IMR-90 (cell line): ENCODE results near the gene SYVN1. TPM values are rescaled to one million over a fixed set of nuclear protein-coding genes. Genes with fewer than 3 reads are reported as not detected.

ENCODE experiments used
- ATAC-seq: fragments of 200-7000 bp; cut with Tn5 transposase; 2 replicates; pipeline ENCODE4 v1.9.1; 2020; ENCODE audit warnings: low read depth, mild to moderate bottlenecking, moderate library complexity
- BruUV-seq: library from RNA; stranded (reverse); fragments of 400-500 nt; replicated peaks from 2 replicates; lab custom pipeline; 2021; lab: Mats Ljungman, UMichigan
- CTCF ChIA-PET: fragments of 300-600 bp; formaldehyde crosslinking; extraction: SDS; loops from one replicate; lab custom pipeline; 2021; ENCODE audit warnings: antibody characterized with exemption; lab: Yijun Ruan, JAX
- POLR2A ChIA-PET: fragments of 300-600 bp; sonication (Branson Sonifier 250); formaldehyde crosslinking; loops from one replicate; lab custom pipeline; 2022; ENCODE audit warnings: antibody characterized with exemption; ENCODE audit not compliant: unreplicated experiment; lab: Charles Lee
- DNase-seq: peaks from one replicate; pipeline ENCODE4 v3.0.0; 2013
- H2AFZ ChIP-seq: replicated peaks from 2 replicates; pipeline ENCODE3; 2013; ENCODE audit warnings: low read length, mild to moderate bottlenecking; ENCODE audit not compliant: poor library complexity
- H2AK5ac ChIP-seq: 2 replicates; pipeline ENCODE4 v1.6.1; 2013; ENCODE audit warnings: low read depth, low read length, inconsistent platforms
- H2AK9ac ChIP-seq: replicated peaks from 2 replicates; pipeline ENCODE3; 2013; ENCODE audit warnings: mild to moderate bottlenecking, low read depth, low read length, moderate library complexity; ENCODE audit not compliant: poor library complexity
- H2BK120ac ChIP-seq: 2 replicates; pipeline ENCODE4 v1.6.1; 2013; ENCODE audit warnings: low read depth, low read length, inconsistent platforms
- H2BK15ac ChIP-seq: 3 replicates; pipeline ENCODE4 v1.6.1; 2013; ENCODE audit warnings: low read depth, low read length, inconsistent platforms
- H2BK20ac ChIP-seq: 2 replicates; pipeline ENCODE4 v1.6.1; 2013; ENCODE audit warnings: low read depth, mild to moderate bottlenecking, inconsistent platforms, low read length, moderate library complexity
- H2BK5ac ChIP-seq: 2 replicates; pipeline ENCODE4 v1.6.1; 2013; ENCODE audit warnings: mild to moderate bottlenecking, low read depth, low read length, inconsistent platforms; ENCODE audit not compliant: poor library complexity, severe bottlenecking
- H3K14ac ChIP-seq: replicated peaks from 2 replicates; pipeline ENCODE4 v1.6.1; 2013; ENCODE audit warnings: low read depth, low read length, inconsistent platforms
- H3K18ac ChIP-seq: 2 replicates; pipeline ENCODE4 v1.6.1; 2013; ENCODE audit warnings: low read depth, low read length, control low read depth
- H3K23ac ChIP-seq: 2 replicates; pipeline ENCODE4 v1.6.1; 2013; ENCODE audit warnings: low read depth, low read length, inconsistent platforms
- H3K27ac ChIP-seq: 2 replicates; pipeline ENCODE4 v1.5.1; 2013; ENCODE audit warnings: mild to moderate bottlenecking, control low read depth, low read length; ENCODE audit not compliant: insufficient read depth
- H3K27me3 ChIP-seq: 2 replicates; pipeline ENCODE4 v1.6.1; 2013; ENCODE audit warnings: low read length; ENCODE audit not compliant: control insufficient read depth, insufficient read depth
- H3K36me3 ChIP-seq: 2 replicates; pipeline ENCODE4 v1.6.1; 2013; ENCODE audit warnings: low read length, mixed read lengths; ENCODE audit not compliant: control insufficient read depth, insufficient read depth
- H3K4ac ChIP-seq: 2 replicates; pipeline ENCODE4 v1.6.1; 2013; ENCODE audit warnings: low read depth, low read length, inconsistent platforms
- H3K4me1 ChIP-seq: 2 replicates; pipeline ENCODE4 v1.6.1; 2013; ENCODE audit warnings: low read length, mixed read lengths; ENCODE audit not compliant: control insufficient read depth, insufficient read depth
- H3K4me2 ChIP-seq: 2 replicates; pipeline ENCODE4 v1.6.1; 2013; ENCODE audit warnings: low read depth, mild to moderate bottlenecking, control low read depth, low read length, moderate library complexity
- H3K4me3 ChIP-seq: 2 replicates; pipeline ENCODE4 v1.5.1; 2013; ENCODE audit warnings: low read depth, mild to moderate bottlenecking, control low read depth, low read length, moderate library complexity; ENCODE audit not compliant: insufficient read depth
- H3K56ac ChIP-seq: 2 replicates; pipeline ENCODE4 v1.6.1; 2013; ENCODE audit warnings: low read length, inconsistent platforms; ENCODE audit not compliant: insufficient read depth; ENCODE audit errors: extremely low read depth
- H3K79me1 ChIP-seq, 2 experiments: 2 replicates each; pipeline ENCODE4 v1.6.1; 2013; ENCODE audit warnings: low read length in 2 of 2, inconsistent platforms in 1 of 2, low read depth in 1 of 2
- H3K9ac ChIP-seq: 2 replicates; pipeline ENCODE4 v1.6.1; 2013; ENCODE audit warnings: low read depth, low read length, control low read depth
- H3K9me1 ChIP-seq: 2 replicates; pipeline ENCODE4 v1.6.1; 2013; ENCODE audit warnings: low read length, inconsistent platforms; ENCODE audit not compliant: insufficient read depth
- H3K9me3 ChIP-seq: 2 replicates; pipeline ENCODE4 v1.6.1; 2013; ENCODE audit warnings: low read length; ENCODE audit not compliant: control insufficient read depth, insufficient read depth
- H4K20me1 ChIP-seq: 2 replicates; pipeline ENCODE4 v1.6.1; 2013; ENCODE audit warnings: low read length, inconsistent platforms; ENCODE audit not compliant: insufficient read depth
- H4K5ac ChIP-seq: 2 replicates; pipeline ENCODE4 v1.6.1; 2013; ENCODE audit warnings: mild to moderate bottlenecking, low read depth, low read length, control low read depth
- H4K8ac ChIP-seq, 2 experiments: 2 replicates each; pipeline ENCODE4 v1.6.1; 2013; ENCODE audit warnings: low read depth in 2 of 2, low read length in 2 of 2, control low read depth in 1 of 2, inconsistent platforms in 1 of 2
- H4K91ac ChIP-seq: 2 replicates; pipeline ENCODE4 v1.6.1; 2013; ENCODE audit warnings: low read depth, low read length, inconsistent platforms; ENCODE audit not compliant: insufficient read depth
- BHLHE40 ChIP-seq: fragments of 150-350 bp; IDR thresholded peaks from 2 replicates; pipeline ENCODE4 v1.6.1; 2016; ENCODE audit warnings: mild to moderate bottlenecking, low read depth, low read length
- CEBPB ChIP-seq: IDR thresholded peaks from 2 replicates; pipeline ENCODE4 v1.6.1; 2012; ENCODE audit warnings: low read depth, low read length, improper control_type of control experiment
- CHD1 ChIP-seq: IDR thresholded peaks from 2 replicates; pipeline ENCODE4 v1.6.1; 2012; ENCODE audit warnings: low read depth, low read length, improper control_type of control experiment
- CTCF ChIP-seq: conservative IDR thresholded peaks from 2 replicates; pipeline ENCODE4 v1.5.1; 2012; ENCODE audit warnings: mild to moderate bottlenecking, low read depth, low read length, improper control_type of control experiment
- ELK1 ChIP-seq: fragments of 150-350 bp; IDR thresholded peaks from 2 replicates; pipeline ENCODE4 v1.6.1; 2016; ENCODE audit warnings: low read depth, mild to moderate bottlenecking, low read length, moderate library complexity, borderline replicate concordance
- FOS ChIP-seq: fragments of 150-350 bp; IDR thresholded peaks from 2 replicates; pipeline ENCODE4 v1.6.1; 2016; ENCODE audit warnings: low read depth, low read length
- MAFK ChIP-seq: IDR thresholded peaks from 2 replicates; pipeline ENCODE4 v1.6.1; 2012; ENCODE audit warnings: low read depth, low read length, improper control_type of control experiment
- MAZ ChIP-seq: IDR thresholded peaks from 2 replicates; pipeline ENCODE4 v1.6.1; 2012; ENCODE audit warnings: low read depth, mild to moderate bottlenecking, low read length, improper control_type of control experiment, moderate library complexity, borderline replicate concordance
- MXI1 ChIP-seq: IDR thresholded peaks from 2 replicates; pipeline ENCODE4 v1.6.1; 2012; ENCODE audit warnings: low read depth, mild to moderate bottlenecking, low read length, moderate library complexity, borderline replicate concordance
- POLR2A ChIP-seq: IDR thresholded peaks from 2 replicates; pipeline ENCODE4 v1.6.1; 2012; ENCODE audit warnings: mild to moderate bottlenecking, low read depth, low read length
- RAD21 ChIP-seq: IDR thresholded peaks from 2 replicates; pipeline ENCODE4 v1.6.1; 2012; ENCODE audit warnings: low read length, improper control_type of control experiment
- RCOR1 ChIP-seq: IDR thresholded peaks from 2 replicates; pipeline ENCODE4 v1.6.1; 2012; ENCODE audit warnings: mild to moderate bottlenecking, low read length, improper control_type of control experiment; ENCODE audit not compliant: insufficient replicate concordance
- RFX5 ChIP-seq: IDR thresholded peaks from 2 replicates; pipeline ENCODE4 v1.8.0; 2012; ENCODE audit warnings: low read depth, mild to moderate bottlenecking, low read length, moderate library complexity
- SMC3 ChIP-seq: fragments of 150-350 bp; IDR thresholded peaks from 2 replicates; pipeline ENCODE4 v1.6.1; 2016; ENCODE audit warnings: low read depth, mild to moderate bottlenecking, antibody characterized with exemption, low read length, moderate library complexity
- USF2 ChIP-seq: fragments of 150-350 bp; IDR thresholded peaks from 2 replicates; pipeline ENCODE4 v1.6.1; 2017; ENCODE audit warnings: mild to moderate bottlenecking, antibody characterized with exemption, low read length, low read depth
- whole genome bisulfite sequencing, 2 experiments: methylation state at CpG; one replicate each; pipeline versions ENCODE4 v1.1.5 to v1.1.7; 2013; ENCODE audit warnings: missing lambda C conversion rate in 2 of 2; ENCODE audit not compliant: insufficient read length in 1 of 2; ENCODE audit errors: extremely low coverage in 2 of 2; 5-methylcytosine and 5-hydroxymethylcytosine counted together
- dilution Hi-C: fragments of 300-500 bp; cut with HindIII; formaldehyde crosslinking; loops from one replicate; pipeline ENCODE4 v1.14.3; 2018; ENCODE audit warnings: low sequenced_read_pairs; ENCODE audit not compliant: unreplicated experiment
- in situ Hi-C: fragments of 300-500 bp; cut with MboI; formaldehyde crosslinking; loops from 3 replicates; pipeline ENCODE4 v1.14.3; 2019; ENCODE audit warnings: low sequenced_read_pairs, inconsistent platforms, mixed read lengths
- intact Hi-C: fragments of 100-400 bp; cut with micrococcal nuclease; formaldehyde crosslinking; loops from 2 replicates; pipeline ENCODE4 v1.10.0; 2022
- polyA plus RNA-seq, 3 experiments: library from polyadenylated mRNA; depleted of rRNA; stranded (reverse); fragments of >200 nt; gene quantifications; 2 replicates each; pipeline ENCODE4 v1.2.3, GENCODE V29; 2012; ENCODE audit warnings: low replicate concordance in 1 of 3
- total RNA-seq: library from RNA; depleted of rRNA; stranded (reverse); fragments of >200 nt; gene quantifications from 2 replicates; pipeline ENCODE4 v1.2.3, GENCODE V29; 2012

The SYVN1 gene
- total and polyA plus RNA-seq, 2 of the 4 experiments (the other 2 are of a cell fraction): 9.5 to 52.9 TPM

GRCh38 chr11:65095427-65095826 lies 38.9 kb downstream of the SYVN1 start:
- H2BK15ac ChIP-seq: no peak overlapping the region
- H3K27me3 ChIP-seq: no peaks in the 10 kb centered on the region
- no peak overlapping the region for H3K18ac ChIP-seq
- dilution Hi-C loops (no loop called here), in situ Hi-C loops (no loop called here), intact Hi-C loops (loop anchor here (5.0 kb wide), 1 partner anchor 178 kb away; the partner anchor contains the start of gene ATG2A)
- peak overlapping the region; percentile 97 for H2AFZ ChIP-seq
- peak overlapping the region; percentile 10; the same call in 1 of the 2 replicates for H2BK20ac ChIP-seq
- H2BK120ac ChIP-seq: no peak overlapping the region
- H4K91ac ChIP-seq: peak overlapping the region; percentile 59
- H3K56ac ChIP-seq: no peak overlapping the region
- no peak for TF ChIP-seq CHD1
- TF ChIP-seq USF2: no peak
- TF ChIP-seq MAZ: no peak
- no peak for TF ChIP-seq RAD21
- TF ChIP-seq CEBPB: no peak
- no peak for TF ChIP-seq MXI1
- TF ChIP-seq MAFK: no peak
- no peak for TF ChIP-seq ELK1
- TF ChIP-seq CTCF: no peak
- no peak for TF ChIP-seq RCOR1
- TF ChIP-seq SMC3: no peak
- no peak for TF ChIP-seq FOS
- no peak for TF ChIP-seq BHLHE40
- no peak for TF ChIP-seq POLR2A
- TF ChIP-seq RFX5: no peak
- peak overlapping the region; percentile 39; the same call in 1 of the 2 replicates for H3K4me2 ChIP-seq
- no peaks in the 10 kb centered on the region for H4K20me1 ChIP-seq
- H3K4ac ChIP-seq: peak overlapping the region; percentile 67
- H3K9me1 ChIP-seq: peaks cover 4% of the 10 kb centered on the region; the same call in 1 of the 2 replicates
- no peak overlapping the region for H2BK5ac ChIP-seq
- peak overlapping the region; percentile 95 for H2AK9ac ChIP-seq
- no TSS peak for BruUV-seq
- POLR2A ChIA-PET: no interaction called here
- H3K4me3 ChIP-seq: no peak overlapping the region
- H3K14ac ChIP-seq: peak overlapping the region; percentile 27; the same call in 1 of the 2 replicates
- WGBS, 2 experiments: 65% methylated on average over 12 of the region's 22 CpGs; no CpG with 5 or more reads in 1 of the 2 experiments
- no peak for DNase-seq
- H3K79me1 ChIP-seq: peaks cover 10 to 25% of the 10 kb centered on the region in 2 experiments
- no peaks in the 10 kb centered on the region for H3K9me3 ChIP-seq
- no peaks in the 10 kb centered on the region for H3K4me1 ChIP-seq
- CTCF ChIA-PET: no interaction called here
- H3K23ac ChIP-seq: no peak overlapping the region
- H3K27ac ChIP-seq: no peak overlapping the region
- peak overlapping the region; percentile 50; the same call in 1 of the 2 replicates for H3K9ac ChIP-seq
- peak overlapping the region; percentile 15 for H2AK5ac ChIP-seq
- peak overlapping the region; percentile 89 for H4K5ac ChIP-seq
- H4K8ac ChIP-seq: peak overlapping the region; percentile 99 to 100
- H3K36me3 ChIP-seq: peaks cover 5% of the 10 kb centered on the region; the same call in 1 of the 2 replicates
- ATAC-seq: no peak
